Measurements from ENCODE around the gene MFRP.

The MFRP gene

DNA sequence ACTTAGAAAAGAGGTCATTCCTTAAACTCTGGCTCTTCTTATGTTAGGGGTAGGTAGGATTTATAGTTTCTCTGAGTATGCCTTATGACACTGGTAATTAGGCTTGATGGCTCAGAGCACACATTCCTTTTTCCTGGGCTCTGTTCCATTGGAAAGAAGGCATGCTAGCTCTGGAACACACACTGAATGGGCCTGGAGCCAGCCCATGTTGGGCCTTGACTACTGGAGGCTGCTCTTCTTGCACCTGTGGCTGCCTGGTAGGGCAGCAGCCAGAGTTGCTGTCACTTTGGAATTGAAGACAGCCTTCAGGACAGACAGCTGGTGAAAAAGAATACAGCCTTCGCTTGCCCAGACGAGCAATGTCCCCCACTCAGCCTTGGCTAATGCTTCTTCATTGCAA, 47.8 kb downstream of the MFRP start:
- TF ChIP-seq GATA2 (IDR thresholded peaks at IDR 0.05; ENCODE audit: low read depth, low read length) (no peak), GATA3 (IDR thresholded peaks at IDR 0.05; ENCODE audit: low read depth, low read length) (no peak)

GRCh38 chr11:119297938-119298337, 48.6 kb downstream of the MFRP start:
- TF ChIP-seq GATA2 (IDR thresholded peaks at IDR 0.05; ENCODE audit: low read depth, low read length) (no peak), GATA3 (IDR thresholded peaks at IDR 0.05; ENCODE audit: low read depth, low read length) (no peak)

DNA sequence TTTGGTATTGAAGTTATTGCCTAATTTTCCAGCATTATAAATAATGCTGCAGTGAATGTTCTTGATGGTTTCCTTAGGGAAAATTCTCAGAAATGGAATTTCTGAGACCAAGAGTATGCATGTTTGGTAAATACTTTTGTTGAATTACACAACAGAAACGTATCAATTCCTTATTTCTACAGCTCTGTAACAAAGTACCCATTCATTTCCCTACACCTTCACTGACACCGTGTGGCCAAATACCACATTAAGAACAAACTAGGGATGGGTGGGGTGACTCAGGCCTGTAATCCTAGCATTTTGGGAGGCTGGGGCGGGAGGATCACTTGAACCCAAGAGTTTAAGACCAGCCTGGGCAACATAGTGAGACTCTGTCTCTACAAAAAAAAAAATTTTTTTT, 51.3 kb downstream of the MFRP start:
- TF ChIP-seq GATA2 (IDR thresholded peaks at IDR 0.05; ENCODE audit: low read depth, low read length) (no peak), GATA3 (IDR thresholded peaks at IDR 0.05; ENCODE audit: low read depth, low read length) (no peak)

DNA sequence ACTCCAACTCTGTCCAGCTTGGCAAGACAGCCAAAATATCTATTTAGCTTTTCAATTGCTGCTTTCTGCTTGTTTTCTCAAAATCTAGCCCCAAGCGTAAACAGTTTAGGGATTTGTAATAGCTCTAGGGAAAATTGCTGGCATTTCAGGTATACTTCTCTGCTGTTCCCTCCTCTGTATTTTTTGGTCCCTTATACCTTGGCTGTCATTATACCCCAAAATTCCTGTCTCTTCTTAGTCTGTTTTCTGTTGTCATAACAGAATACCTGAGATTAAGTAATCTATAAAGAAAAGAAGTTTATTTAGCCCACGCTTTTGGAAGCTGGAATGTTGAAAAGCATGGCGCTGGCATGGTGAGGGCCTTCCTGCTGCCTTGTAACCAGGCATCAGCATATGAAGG, 53.0 kb downstream of the MFRP start:
- TF ChIP-seq GATA2 (IDR thresholded peaks at IDR 0.05; ENCODE audit: low read depth, low read length) (no peak), GATA3 (IDR thresholded peaks at IDR 0.05; ENCODE audit: low read depth, low read length) (no peak)

DNA sequence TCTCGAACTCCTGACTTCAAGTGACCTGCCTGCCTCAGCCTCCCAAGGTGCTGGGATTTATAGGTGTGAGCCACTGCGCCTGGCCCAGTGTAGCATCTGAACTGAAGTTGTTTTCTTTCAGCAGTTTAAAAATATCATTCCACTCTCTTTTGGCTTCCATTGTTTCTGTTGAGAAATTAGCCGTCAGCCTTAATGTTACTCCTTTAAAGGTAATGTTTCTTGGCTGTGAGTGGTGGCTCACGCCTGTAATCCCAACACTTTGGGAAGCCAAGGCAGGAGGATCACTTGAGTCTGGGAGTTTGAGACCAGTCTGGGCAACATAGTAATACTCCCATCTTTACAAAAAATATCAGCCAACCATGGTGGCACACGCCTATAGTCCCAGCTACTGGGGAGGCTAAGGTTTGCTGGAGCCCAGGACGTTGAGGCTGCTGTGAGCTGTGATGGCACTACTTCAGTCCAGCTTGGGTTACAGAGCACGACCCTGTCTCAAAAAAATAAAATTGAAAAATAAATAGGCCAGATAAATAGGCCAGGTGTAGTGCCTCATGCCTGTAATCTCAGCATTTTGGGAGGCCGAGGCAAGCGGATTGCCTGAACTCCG, 55.5 kb downstream of the MFRP start:
- TF ChIP-seq GATA3 (IDR thresholded peaks at IDR 0.05; ENCODE audit: low read depth, low read length) (no peak), GATA2 (IDR thresholded peaks at IDR 0.05; ENCODE audit: low read depth, low read length) (no peak)
